Panc1 (cell line): Measurements from ENCODE around the gene FRMD4A. TPM values are rescaled to one million over a fixed set of nuclear protein-coding genes. Genes with fewer than 3 reads are reported as not detected.

Source experiments
- ATAC-seq: fragments of 200-7000 bp; cut with Tn5 transposase; 2 replicates; pipeline ENCODE4 v1.9.1; 2020; ENCODE audit warnings: mild to moderate bottlenecking, moderate library complexity
- BruUV-seq: library from RNA; stranded (reverse); fragments of 400-500 nt; replicated peaks from 2 replicates; lab custom pipeline; 2021; lab: Mats Ljungman, UMichigan
- CTCF ChIA-PET: fragments of 300-600 bp; sonication (Branson Sonifier 250); formaldehyde crosslinking; loops from one replicate; lab custom pipeline; 2022; ENCODE audit warnings: antibody characterized with exemption; lab: Charles Lee
- POLR2A ChIA-PET: fragments of 300-600 bp; sonication (Branson Sonifier 250); formaldehyde crosslinking; loops from one replicate; lab custom pipeline; 2022; ENCODE audit warnings: antibody characterized with exemption; lab: Charles Lee
- DNase-seq: peaks from one replicate; pipeline ENCODE4 v3.0.0-alpha.2; 2010; ENCODE audit warnings: low read depth, low spot score
- H3K27ac ChIP-seq: 2 replicates; pipeline ENCODE4 v1.5.1; 2011; ENCODE audit warnings: mild to moderate bottlenecking, low read length, inconsistent platforms
- H3K27me3 ChIP-seq: fragments of 200-500 bp; sonication (Bioruptor generic); 2 replicates; pipeline ENCODE4 v1.6.0; 2014; ENCODE audit warnings: low read length, inconsistent platforms; ENCODE audit not compliant: control insufficient read depth, insufficient read depth
- H3K36me3 ChIP-seq: fragments of 200-500 bp; sonication (Bioruptor generic); 2 replicates; pipeline ENCODE4 v1.5.1; 2014; ENCODE audit warnings: inconsistent platforms, mild to moderate bottlenecking, low read length, moderate library complexity; ENCODE audit not compliant: control insufficient read depth, insufficient read depth
- H3K4me1 ChIP-seq: 2 replicates; pipeline ENCODE4 v1.5.1; 2011; ENCODE audit warnings: inconsistent platforms, mild to moderate bottlenecking, low read length, moderate library complexity; ENCODE audit not compliant: control insufficient read depth, insufficient read depth
- H3K4me3 ChIP-seq, 2 experiments: 2 replicates each; pipeline ENCODE4 v1.5.1; 2011 to 2012; ENCODE audit warnings: low read depth in 2 of 2, low read length in 2 of 2, mild to moderate bottlenecking in 2 of 2, inconsistent platforms in 1 of 2, moderate library complexity in 1 of 2
- H3K9me3 ChIP-seq: fragments of 200-500 bp; sonication (Bioruptor generic); 2 replicates; pipeline ENCODE4 v1.5.1; 2014; ENCODE audit warnings: low read depth, mild to moderate bottlenecking, inconsistent platforms, low read length, moderate library complexity; ENCODE audit not compliant: control insufficient read depth, insufficient read depth
- POLR2AphosphoS5 ChIP-seq: IDR thresholded peaks from 2 replicates; pipeline ENCODE4 v1.6.1; 2012; ENCODE audit warnings: mild to moderate bottlenecking, low read depth, low read length, moderate library complexity
- SIN3A ChIP-seq: IDR thresholded peaks from 2 replicates; pipeline ENCODE4 v1.6.1; 2012; ENCODE audit warnings: low read depth, mild to moderate bottlenecking, low read length, moderate library complexity, borderline replicate concordance; ENCODE audit not compliant: insufficient read depth
- TCF7L2 ChIP-seq: IDR thresholded peaks from 2 replicates; pipeline ENCODE4 v1.6.1; 2011; ENCODE audit warnings: mild to moderate bottlenecking, low read depth, low read length, inconsistent platforms
- in situ Hi-C: cut with HindIII; loops from 2 replicates; pipeline ENCODE4 v1.10.0; 2016; ENCODE audit warnings: low sequenced_read_pairs, low pct_unique_long_range_greater_than_20kb
- intact Hi-C: fragments of 100-400 bp; cut with micrococcal nuclease; formaldehyde crosslinking; loops from one replicate; pipeline ENCODE4 v1.10.0; 2022; ENCODE audit not compliant: unreplicated experiment
- total RNA-seq: library from RNA; stranded (reverse); gene quantifications from one replicate; pipeline ENCODE4 v1.2.1, GENCODE V29; 2021; ENCODE audit not compliant: unreplicated experiment
- TF ChIP-seq, protein P1 (sequence below): fragments of 450-650 bp; IDR thresholded peaks from 2 replicates; pipeline ENCODE4 v1.5.1; 2017; ENCODE audit warnings: mild to moderate bottlenecking
- TF ChIP-seq, protein P2 (sequence below), 2 experiments: IDR thresholded peaks; 2 replicates each; pipeline ENCODE4 v1.6.1; 2011 to 2012; ENCODE audit warnings: low read depth in 2 of 2, control low read depth in 1 of 2, low read length in 1 of 2, mild to moderate bottlenecking in 1 of 2, moderate library complexity in 1 of 2; ENCODE audit not compliant: insufficient read depth in 1 of 2

Gene FRMD4A
- total RNA-seq, 1 experiment from 2014 or later: 7.1 TPM

DNA sequence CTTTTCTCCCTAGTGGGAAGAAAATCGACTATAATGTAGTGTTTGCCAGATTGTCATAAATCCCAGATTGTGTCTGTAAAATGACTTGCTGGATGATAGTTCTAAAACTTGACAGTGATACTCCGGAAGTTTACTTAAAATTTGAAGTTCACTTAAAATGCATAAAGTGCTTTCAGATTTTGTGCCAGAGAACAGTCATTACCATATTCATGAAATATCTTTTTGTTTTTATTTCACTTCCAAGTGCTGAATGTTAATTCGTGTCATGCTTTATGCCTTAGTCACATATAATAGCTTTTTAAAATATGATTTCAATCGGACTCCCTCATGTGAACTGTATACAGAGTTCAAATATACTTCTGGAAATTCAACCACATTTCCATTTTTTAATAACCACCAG is 713.6 kb downstream of the FRMD4A start:
- H3K4me3 ChIP-seq: no peak overlapping the region
- BruUV-seq: no TSS peak
- POLR2A ChIA-PET: no interaction called here
- in situ Hi-C loops (no loop called here), intact Hi-C loops (no loop called here)
- no peak overlapping the region for H3K27ac ChIP-seq
- ATAC-seq (no peak), DNase-seq (no peak)
- no peaks in the 10 kb centered on the region for H3K27me3 ChIP-seq
- no peaks in the 10 kb centered on the region for H3K4me1 ChIP-seq
- CTCF ChIA-PET: no interaction called here
- TF ChIP-seq SIN3A (no peak), TCF7L2 (no peak), POLR2AphosphoS5 (no peak)
- TF ChIP-seq, protein P1, sequence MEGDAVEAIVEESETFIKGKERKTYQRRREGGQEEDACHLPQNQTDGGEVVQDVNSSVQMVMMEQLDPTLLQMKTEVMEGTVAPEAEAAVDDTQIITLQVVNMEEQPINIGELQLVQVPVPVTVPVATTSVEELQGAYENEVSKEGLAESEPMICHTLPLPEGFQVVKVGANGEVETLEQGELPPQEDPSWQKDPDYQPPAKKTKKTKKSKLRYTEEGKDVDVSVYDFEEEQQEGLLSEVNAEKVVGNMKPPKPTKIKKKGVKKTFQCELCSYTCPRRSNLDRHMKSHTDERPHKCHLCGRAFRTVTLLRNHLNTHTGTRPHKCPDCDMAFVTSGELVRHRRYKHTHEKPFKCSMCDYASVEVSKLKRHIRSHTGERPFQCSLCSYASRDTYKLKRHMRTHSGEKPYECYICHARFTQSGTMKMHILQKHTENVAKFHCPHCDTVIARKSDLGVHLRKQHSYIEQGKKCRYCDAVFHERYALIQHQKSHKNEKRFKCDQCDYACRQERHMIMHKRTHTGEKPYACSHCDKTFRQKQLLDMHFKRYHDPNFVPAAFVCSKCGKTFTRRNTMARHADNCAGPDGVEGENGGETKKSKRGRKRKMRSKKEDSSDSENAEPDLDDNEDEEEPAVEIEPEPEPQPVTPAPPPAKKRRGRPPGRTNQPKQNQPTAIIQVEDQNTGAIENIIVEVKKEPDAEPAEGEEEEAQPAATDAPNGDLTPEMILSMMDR: no peak
- TF ChIP-seq, protein P2, sequence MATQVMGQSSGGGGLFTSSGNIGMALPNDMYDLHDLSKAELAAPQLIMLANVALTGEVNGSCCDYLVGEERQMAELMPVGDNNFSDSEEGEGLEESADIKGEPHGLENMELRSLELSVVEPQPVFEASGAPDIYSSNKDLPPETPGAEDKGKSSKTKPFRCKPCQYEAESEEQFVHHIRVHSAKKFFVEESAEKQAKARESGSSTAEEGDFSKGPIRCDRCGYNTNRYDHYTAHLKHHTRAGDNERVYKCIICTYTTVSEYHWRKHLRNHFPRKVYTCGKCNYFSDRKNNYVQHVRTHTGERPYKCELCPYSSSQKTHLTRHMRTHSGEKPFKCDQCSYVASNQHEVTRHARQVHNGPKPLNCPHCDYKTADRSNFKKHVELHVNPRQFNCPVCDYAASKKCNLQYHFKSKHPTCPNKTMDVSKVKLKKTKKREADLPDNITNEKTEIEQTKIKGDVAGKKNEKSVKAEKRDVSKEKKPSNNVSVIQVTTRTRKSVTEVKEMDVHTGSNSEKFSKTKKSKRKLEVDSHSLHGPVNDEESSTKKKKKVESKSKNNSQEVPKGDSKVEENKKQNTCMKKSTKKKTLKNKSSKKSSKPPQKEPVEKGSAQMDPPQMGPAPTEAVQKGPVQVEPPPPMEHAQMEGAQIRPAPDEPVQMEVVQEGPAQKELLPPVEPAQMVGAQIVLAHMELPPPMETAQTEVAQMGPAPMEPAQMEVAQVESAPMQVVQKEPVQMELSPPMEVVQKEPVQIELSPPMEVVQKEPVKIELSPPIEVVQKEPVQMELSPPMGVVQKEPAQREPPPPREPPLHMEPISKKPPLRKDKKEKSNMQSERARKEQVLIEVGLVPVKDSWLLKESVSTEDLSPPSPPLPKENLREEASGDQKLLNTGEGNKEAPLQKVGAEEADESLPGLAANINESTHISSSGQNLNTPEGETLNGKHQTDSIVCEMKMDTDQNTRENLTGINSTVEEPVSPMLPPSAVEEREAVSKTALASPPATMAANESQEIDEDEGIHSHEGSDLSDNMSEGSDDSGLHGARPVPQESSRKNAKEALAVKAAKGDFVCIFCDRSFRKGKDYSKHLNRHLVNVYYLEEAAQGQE (IDR thresholded peaks at IDR 0.05; ENCODE audit: insufficient read depth in 1 of 2, low read depth in 2 of 2, low read length in 1 of 2): no peak
- H3K9me3 ChIP-seq: no peaks in the 10 kb centered on the region
- H3K36me3 ChIP-seq: peaks cover 4% of the 10 kb centered on the region; the same call in 1 of the 2 replicates

DNA sequence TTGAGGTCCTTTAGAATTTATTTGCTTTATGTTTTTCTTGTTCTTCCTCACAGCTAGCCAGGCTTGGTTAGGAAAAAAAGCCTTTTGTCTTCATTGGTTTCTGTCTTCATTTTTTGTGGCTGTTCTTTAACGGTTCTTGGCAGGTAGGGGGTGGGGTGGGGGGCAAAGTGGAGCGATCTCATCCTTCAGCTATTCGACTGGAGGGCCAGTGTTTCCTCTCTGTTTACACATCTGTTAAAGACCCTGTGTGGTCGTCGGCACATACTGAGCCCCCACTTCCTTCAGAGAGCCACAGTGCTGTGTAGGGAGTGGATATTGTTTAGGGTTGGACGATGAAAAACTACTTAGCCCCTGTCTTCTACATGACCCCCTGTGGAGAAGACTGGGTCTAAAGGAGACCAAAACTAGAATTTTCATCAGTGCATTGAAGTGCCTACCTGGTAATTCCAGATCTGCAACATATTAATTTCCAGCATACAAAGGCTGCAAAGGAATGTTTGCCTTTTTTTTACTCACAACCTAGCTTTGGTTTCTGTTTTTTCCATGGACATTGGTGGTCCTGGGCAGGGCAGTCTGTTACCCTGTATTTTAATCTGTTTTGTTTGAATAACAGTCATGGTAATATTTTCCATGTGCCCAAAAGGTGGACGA is 714.9 kb downstream of the FRMD4A start:
- in situ Hi-C loops: no loop called here
- H3K27ac ChIP-seq: no peak overlapping the region
- no peak for DNase-seq
- ChIA-PET CTCF (no interaction called here), POLR2A (no interaction called here)
- H3K4me1 ChIP-seq: no peaks in the 10 kb centered on the region
- no peaks in the 10 kb centered on the region for H3K27me3 ChIP-seq
- no peak for ATAC-seq
- H3K36me3 ChIP-seq: peaks cover 4% of the 10 kb centered on the region; the same call in 1 of the 2 replicates
- BruUV-seq: no TSS peak
- no peaks in the 10 kb centered on the region for H3K9me3 ChIP-seq
- TF ChIP-seq POLR2AphosphoS5: no peak
- no peak for TF ChIP-seq SIN3A
- TF ChIP-seq TCF7L2: no peak
- TF ChIP-seq, protein P1: no peak
- TF ChIP-seq, protein P2 (IDR thresholded peaks at IDR 0.05; ENCODE audit: insufficient read depth in 1 of 2, low read depth in 2 of 2, low read length in 1 of 2): no peak
- intact Hi-C loops: no loop called here
- H3K4me3 ChIP-seq: no peak overlapping the region
